Stimulated activated CD8-positive, alpha-beta memory T cell treated with anti-CD3 and anti-CD28 coated beads, Interleukin-12 subunit alpha, Interleukin-12 subunit beta, amount 100 ng/mL, for 4 hours (primary cell): Measurements from ENCODE around the gene FREM1.

Experiments used
- DNase-seq: peaks from one replicate; pipeline ENCODE4 v3.0.0-alpha.2; 2020; ENCODE audit warnings: low read depth

The FREM1 gene

DNA sequence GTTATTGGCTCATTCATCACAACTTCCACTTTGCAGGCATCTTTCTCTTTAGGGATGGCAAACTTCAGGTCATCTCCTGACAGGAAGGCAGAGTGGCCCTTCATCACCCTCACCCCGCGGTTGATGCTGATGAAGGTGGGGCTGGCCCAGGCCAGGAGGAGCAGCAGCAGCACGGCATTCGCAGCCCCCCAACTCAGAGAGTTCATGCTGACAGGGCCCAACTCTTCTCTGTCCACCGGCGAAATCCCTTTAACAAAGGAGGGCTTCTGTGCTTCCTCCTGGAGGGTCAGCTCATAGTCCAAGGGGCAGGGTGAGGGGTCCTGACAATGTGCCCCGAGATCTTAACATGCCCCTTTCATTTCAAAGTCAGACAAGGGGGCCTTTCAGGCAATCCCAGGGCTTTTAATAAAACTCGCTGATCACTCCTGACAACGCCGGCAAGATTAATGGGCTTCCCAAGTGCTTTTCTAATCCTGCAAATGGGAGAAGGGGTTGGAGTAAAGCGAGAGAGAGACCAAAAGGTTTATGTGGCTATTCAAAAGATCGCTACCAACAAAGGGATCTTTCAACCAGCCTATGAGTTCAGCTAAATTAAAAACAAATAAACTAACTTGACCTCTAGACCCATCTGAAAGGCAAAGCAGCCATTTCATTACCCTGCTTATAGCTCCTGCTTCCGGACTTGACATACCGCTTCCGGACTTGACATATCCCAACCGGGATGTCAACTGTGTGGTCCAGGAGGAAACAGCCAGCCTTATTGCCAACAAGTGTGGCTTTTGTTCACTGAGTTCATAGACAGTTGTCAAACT is 41.2 kb downstream of the FREM1 start:
- DNase-seq = no peak

DNA sequence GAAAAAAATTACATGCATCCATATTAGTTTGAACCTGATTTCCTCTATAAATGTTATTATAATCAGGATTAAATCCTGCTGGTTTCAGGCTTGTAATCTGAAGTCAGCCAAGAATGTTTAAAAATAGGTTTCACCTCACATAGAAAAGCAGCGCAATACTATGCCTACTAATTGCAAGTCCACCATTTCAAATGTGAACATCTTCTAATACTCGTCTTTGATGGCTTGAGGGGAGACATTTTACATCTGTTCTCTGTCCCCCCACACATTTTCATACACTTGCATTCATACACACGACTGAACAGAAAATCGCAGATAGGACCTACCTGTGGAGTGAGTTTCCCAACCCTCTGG is 41.8 kb downstream of the FREM1 start:
- DNase-seq = no peak

DNA sequence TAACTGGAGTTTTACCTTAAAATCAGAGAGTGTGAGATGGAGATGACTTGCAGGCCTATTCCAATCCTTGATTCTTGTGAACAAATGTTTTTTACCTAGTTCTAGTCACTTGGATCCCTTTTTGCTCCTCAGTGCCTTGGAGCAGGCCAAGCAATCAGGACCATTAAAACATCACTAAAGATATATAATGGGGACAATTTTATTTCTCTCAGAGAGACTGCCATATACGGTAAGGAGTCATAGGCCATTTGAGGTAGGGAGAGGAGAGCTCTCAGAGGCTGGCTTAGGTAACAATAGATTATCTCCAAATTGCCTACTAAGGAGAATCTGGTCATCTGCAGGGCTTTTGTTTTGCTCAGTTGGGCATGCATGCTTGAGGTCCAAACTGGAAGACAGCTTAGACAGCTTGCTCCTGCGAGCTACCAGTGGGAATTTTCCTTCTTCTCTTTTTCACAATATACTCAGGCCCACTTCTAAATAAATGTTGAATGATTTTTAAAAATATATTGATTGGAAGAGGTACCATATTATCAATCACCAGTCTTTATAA is 44.0 kb downstream of the FREM1 start:
- no peak for DNase-seq

DNA sequence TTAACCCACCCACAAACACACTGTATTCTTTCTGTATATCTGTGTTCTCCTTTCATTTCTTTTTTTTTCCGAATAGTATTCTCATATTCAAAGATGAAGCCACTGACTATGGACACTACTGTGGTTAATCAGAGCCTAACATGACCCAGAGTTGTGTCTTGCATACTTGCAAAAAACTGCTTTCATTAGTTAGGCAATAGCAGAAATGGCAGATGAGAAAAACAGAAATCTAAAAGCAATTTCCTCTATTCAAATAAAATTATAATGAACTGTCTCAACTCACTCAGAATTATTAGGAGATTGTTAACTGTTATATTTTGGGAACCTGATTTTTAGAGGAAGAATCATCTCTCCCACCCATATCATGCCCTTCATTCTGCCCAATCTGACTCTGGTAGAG is 45.9 kb downstream of the FREM1 start:
- no peak for DNase-seq

DNA sequence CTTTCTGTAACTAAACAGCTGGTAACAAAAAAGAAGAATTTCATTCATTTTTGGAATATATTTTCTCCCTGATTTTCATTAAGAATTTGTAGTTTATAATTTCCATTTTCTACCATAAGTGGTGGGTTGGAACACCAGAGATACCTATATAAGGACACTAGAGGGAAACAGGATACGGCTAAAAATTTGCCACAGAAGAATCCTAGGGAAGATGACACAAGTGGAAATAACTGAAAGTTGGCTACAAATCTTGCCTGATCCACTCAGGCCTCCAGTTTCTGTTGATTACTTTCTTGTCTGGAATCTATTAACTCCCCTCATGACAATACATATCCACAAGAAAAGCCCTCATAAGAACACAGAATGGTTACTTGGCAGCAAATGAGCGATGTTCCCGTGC is 46.8 kb downstream of the FREM1 start:
- DNase-seq = no peak

DNA sequence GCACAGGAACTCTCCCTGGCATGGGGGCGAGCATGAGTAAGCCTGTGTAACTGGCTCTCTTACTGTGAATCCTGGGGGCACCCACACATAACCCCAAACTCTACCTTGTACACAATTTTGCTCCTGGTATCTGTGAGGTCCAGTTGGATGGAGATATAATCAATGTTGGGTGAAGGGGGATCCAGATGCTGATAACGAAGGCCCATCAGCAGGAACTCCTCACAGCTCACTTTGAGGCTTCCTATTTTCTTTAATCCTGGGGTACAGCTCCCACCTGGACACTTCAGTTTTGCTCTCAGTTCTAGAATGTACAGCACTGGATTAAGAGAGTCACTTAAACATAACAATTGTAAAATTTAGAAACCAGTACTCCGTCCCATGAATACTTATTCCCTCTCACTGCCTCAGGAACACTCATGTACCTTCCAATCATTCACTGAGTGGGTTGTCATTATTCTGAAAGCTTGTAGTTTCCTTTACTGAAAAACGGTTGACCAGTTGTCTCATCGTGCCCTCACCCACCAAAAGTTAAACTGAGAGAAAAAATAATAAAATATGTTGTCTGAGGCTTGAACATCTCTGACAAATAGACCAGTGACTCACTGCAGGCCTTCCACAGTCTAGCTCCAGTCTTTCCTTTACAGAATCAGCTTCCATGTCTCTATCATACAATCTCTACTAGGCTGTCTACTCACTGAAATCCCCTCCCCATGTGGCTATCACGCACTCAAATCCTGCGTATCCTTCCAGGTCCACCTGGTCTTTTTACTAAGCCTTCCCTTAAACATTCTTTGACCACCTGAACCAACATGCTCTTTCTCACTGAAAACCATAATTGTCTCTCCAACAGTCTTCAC is 52.6 kb downstream of the FREM1 start:
- no peak for DNase-seq

DNA sequence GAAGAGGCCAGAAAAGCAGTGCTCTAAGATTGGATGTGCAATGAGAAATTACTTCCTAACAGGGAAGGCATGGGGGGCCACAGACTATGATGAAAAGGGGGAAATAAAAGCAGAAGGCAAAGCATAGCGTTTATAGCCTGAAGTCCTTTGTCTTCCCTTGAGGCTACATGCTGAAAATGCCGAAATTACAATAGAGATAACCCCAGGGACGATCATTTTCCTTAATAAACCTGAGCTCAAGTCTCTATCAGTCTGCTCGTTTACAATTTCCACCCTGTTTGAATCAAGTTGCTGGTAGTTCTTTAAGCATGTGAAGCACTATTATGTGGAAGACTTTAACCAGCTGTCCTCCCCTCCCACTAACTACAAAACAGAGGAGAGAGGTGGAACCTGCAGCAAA is 60.4 kb downstream of the FREM1 start:
- no peak for DNase-seq

DNA sequence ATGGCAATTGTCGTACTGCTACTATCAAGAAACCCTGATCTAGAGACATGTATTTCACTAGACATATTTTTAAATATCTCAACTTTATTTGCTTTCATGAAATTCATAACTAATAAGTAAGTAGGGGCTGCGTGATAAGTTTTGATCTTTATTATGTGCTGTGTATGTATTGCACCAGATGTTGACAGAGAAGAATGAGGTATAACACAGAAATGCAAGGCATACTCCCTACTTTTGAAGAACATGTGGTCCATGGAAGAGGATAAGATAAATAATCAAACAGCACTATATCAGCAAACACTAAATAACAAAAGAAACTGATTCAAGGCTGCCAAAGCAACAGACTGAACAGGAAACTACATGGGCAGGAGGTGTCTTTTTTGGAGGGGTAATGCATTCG is 60.9 kb downstream of the FREM1 start:
- no peak for DNase-seq

DNA sequence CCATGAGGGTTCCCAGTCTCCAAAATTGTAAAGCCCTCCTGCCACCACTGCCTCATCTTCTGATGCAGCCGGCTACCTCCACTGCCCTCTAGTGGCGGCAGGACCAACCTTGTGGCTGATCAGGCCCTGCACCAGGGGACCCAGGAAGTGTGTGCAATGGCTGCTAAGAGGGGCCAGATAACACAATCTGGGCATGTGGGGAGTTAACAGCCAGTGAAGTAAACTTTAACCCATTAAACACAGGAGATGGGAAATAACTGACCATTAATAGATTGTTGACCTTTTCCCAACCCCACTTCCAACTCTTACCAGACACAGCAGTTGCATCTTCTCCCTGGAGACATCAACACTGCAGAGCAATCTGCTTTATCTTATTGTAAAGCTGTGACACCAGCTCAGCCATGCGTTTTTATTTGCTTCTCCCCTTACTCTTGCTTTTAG is 63.3 kb downstream of the FREM1 start:
- no peak for DNase-seq

DNA sequence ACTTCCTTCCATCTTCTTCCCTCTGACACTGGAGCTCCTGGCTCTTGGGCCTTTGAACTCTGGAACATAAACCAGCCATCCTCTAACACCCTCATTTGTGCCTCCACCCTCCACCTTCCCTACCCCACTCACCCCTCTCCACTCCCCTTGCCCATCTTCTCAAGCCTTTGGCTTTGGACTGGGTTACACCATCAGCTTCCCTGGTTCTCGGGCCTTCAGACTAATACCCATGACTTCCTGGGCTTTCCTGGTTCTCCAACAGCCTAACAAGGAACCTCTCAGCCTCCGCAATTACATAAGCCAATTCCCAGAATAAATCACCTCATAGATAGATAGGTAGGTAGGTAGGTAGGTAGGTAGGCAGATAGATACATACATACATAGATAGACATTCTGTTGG is 67.1 kb downstream of the FREM1 start:
- no peak for DNase-seq

DNA sequence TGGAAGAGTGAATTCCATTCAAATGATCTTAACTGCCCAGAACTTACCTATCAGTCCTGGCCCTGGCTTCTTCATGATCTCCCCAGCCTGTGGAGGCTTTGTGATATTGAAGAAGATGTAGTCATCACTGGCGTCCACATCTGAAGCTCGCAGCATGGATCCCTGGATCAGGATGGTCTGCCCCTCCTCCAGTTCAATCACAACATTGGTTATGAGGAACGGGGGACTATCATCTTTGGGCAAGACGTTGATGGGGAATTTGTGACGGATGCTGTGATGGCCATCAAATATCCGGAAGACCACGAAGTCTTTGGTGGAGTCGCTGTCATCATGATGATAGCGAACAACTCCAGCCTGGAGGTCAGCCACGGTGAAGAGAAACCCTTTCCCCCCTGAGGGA is 68.0 kb downstream of the FREM1 start:
- DNase-seq = no peak

DNA sequence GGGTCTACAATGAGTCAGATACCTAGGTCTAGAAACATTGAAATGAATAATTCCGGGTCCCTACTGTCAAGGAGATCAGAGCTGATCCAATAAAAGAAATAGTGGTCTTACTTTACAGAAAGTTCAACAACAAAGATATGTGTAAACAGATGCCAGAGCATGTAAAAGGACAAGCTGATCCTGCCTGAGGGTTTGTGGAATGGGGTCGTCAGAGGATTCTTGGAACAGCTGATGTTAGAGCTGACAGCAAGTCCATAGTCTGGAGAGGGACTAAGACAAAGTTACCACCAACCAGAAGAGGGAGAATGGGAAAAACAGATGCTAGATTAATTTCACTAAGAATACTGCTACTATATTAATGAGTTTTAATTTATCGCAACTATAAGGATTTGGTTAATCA is 71.5 kb downstream of the FREM1 start:
- DNase-seq = no peak

DNA sequence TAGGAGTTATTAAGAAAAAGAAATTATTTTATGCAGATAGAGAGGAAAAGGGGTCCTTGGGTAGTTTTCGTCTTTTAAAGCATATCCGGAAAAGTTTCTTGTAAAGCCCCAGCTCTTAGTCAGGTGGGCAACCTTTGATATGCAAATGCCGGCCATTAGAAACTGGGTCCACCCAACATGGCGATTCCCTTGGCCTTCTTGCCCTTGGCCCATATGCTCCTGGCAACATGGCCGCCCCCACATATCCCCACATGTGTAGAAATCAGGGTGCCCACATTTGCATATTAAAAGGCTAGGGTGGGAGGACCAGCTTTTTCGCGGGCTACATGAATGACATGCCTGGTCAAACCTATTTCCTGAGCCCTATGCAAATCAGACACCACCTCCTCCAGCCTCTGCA is 73.3 kb downstream of the FREM1 start:
- DNase-seq = no peak

DNA sequence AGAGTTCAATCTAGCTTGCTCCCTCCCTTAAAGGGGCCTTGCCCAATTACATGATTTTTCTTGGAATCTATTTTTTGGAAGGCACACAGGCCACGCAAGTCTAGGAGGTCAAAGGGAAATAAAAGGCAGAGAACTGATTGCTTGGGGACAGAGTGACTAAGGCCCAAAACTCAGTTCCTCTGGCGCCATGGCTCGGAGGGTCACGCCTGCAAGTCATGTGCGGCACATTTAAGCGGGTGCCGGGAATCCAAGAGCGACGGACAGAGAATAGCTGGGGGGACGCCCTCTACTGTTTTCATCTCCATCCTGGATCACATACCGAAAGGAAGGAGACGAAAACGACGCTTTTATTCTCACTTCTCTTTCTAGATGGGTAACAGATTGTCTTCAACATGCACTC is 78.6 kb downstream of the FREM1 start:
- no peak for DNase-seq

DNA sequence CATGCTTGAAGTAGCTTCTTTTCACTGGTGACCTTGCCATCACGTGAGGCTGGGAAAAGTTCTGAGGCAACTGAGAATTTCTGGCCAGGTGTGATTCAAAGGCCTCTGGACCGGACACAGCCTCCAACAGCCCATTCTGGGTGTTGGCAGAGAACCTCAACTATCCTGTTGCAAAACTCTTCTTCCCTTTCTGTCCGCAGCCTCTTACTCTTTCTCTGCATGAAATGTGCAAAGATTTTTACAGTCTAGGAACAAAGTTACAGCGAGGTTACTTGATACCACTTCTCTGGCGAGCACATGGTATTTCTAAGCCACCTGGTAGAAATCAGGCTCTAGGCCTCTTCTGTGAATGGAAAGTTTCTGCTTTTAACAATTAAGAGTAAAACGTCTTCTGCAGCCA is 79.2 kb downstream of the FREM1 start:
- no peak for DNase-seq

DNA sequence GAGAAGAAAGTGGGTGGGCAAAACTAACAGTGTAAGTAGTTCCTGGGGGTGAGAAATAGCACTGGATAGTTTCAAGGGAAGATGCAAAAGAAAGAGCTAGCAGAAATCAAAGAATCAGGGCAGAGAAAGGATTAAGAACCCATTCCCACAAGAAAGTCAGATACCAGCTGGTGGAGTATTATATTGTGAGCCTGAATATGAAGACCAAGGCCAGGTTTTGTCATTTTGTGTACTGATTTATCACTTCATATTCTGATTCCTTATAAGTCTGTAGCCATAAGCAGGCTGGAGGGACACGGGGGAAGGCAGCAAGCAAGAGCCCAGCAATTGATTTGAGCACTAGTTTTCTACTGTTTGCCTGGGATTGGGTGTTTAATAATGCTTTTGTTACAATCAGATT is 80.2 kb downstream of the FREM1 start:
- no peak for DNase-seq

DNA sequence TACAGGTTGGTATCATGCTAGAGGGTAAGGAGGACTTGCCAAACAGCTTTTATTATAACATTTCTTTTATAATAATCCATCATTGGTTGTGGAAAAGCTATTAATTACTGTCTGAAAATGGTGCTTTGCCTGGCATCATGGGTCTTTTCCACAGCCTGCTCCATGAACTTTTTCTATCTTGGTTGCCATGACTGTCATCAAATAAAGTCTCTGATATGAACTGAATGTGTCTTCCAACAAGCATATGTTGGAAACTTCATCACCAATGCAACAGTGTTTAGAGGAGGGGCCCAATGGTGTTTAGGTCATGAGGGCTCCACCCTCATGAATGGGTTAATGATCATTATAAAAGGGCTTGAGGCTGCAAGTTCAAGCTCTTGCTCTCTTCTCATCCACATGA is 81.0 kb downstream of the FREM1 start:
- DNase-seq = no peak

DNA sequence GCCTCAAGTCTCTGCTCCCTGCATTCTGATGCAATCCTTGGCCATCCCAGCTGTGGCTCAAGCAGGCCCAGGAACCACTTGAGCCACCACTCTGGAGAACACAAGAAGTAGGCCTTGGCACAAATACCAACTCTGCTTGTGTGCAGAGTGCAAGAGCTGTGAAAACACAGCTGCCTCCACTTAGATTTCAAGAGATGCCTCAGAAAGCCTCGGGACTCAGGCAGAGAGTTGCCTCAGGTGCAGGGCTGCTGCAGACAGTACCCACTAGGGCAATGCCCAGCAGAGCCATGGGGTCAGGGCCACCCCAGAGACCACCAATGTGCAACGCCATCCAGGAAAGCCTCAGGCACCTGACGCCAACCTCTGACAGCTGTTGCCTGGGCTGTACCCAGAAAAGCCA is 82.4 kb downstream of the FREM1 start:
- no peak for DNase-seq

DNA sequence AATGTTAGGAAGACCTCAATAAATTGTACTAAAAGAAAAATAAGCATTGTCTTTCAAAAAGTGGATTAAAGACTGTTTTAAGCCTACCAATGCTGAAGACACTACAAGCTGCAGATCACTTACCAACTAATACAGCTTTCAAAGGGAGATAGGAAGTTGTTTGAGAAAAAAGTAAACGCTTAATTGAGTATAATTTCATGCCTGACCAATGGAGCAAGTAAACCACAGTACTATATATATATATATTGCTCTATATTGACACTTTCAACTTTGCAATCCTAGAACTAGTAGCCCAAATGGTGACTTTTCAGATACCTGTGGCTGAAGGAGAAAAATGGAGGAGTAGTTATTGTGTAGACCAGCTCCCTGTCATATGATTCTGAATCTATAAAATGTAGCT is 85.7 kb downstream of the FREM1 start:
- no peak for DNase-seq

DNA sequence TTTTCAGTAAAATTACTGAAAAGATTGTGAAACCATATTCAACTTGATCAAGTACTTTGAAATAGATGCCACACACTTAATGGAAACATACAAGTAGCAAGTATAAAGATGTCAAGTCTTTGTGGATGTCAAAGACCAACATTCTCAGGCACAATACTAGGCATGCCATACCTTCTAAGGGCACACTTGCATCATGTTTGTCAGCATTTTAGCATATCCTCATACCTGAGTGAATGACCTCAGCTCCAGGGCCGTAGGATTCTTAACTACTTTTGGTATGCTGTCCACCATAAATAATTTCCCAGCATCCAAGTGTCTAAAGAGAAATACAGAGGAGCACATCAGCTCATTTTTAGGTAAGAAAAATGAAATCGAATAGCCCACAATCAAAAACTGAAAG is 86.4 kb downstream of the FREM1 start:
- DNase-seq = no peak

DNA sequence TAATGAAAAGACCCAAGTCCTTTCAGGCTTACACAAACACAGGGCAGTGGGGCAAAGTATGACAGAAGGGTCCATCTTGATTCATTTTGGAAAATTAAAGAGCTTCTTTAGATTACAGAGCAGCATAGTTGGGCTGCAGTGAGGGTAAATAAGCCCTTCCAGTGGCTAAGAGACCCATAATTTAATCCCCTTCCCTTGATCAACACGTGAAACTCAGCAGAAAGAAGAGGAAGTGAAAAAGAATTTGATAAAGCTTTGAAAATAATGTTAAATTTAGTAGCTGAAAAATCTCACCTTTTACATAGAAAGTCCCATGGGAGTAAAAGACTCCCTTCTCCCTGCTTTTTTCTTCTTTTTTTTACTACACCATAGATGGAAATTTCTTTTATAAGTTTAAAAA is 87.6 kb downstream of the FREM1 start:
- no peak for DNase-seq

DNA sequence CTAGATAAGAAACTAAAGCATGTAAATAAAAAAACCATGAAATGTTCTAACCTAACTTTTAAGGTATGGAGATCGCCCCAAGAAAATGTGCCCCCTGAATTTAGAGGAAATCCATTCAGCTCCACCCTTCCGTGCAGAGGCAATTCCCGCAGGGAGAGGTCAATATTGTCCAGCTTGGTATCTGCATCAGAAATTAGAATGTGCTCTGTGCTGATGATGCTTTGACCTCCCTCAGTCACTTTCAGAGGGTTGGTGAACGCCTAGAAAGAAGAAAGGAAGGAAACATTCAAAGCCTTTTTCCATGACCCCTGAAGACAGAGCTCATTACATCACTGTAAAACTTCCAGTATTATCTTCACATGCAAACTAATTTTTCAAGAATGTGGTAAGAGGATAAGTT is 91.0 kb downstream of the FREM1 start:
- no peak for DNase-seq

DNA sequence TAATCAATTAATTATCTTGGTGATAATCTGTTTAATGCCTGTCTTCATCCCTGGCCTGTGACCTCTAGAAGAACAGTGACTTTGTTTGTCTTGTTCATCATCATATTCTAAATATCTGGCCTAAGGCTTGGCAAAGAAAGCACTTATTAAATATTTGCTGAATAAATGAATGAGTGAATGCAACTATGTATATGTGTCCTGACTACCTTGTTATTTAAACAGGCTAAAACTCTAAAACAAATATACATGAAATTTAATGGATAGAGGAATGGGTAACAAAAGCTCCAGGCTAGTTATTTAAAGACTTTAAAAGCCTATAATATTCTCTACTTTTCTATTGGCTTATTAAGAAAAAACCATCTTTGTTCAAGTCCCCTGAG is 96.0 kb downstream of the FREM1 start:
- no peak for DNase-seq
